ENCODE measurements around the gene RAET1G.
"Not testable (repeated sequence)": the region's sequence is repeated elsewhere in the genome, so short reads cannot be mapped to it uniquely, and the experiment has no call there.

The RAET1G gene

DNA sequence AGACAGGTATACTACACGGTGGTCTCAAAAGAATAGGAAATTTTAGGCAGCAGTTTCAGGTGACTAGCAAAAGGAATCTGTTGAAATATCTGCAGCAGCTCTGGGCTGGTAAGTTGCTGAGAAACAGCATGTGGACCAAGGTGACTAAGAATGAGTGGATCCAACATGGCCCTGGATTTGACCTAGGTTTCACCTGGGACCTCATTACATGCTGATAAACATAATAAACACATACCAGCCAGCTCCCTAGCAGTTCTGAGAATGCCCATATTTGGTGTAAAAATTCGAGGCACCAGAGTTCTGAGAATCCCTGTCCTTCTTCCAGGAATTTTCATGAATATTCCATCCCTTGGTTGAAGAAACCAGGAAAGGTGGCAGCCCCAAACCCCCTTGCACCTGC, 30.5 kb upstream of the RAET1G start:
- not testable (repeated sequence) for DNase-seq

DNA sequence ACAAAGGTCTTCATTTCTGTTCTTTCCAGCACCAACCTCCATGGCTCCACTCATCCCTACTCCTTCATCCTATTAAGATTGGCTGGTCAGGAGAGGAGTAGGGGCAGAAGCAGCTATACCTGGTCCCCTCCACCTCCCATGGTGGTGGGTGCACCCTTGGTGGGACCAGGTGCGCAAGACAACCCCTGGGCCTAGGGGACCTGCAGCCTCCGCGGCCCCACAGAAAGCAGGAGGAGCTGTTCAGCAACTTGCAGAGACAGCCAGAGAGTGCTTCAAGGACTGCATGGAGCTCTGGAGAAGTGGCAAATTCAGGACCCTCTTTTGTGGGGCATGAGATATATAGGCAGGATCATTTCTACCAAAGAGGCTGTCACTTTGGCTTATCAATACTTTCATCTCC, 28.7 kb upstream of the RAET1G start:
- no peak for DNase-seq

DNA sequence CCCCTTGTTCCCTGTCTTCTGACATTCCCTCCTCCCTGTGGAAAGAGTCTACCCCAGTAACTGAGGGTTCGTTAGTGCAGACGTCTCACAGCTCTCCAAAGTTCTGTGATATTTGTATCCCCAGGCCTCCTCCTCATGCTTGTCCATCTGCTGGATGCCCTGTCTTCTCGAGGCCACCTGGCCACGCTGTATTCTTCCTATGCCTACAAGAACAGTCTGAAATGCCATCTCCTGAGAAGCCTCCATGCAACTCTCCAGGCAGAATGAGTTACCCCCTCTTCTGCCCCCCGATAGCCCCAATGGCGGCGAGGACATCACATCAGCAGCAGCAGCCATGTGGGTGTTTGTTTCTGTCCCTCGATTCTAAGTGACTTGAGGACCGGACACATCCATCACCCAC, 28.2 kb upstream of the RAET1G start:
- no peak for DNase-seq

DNA sequence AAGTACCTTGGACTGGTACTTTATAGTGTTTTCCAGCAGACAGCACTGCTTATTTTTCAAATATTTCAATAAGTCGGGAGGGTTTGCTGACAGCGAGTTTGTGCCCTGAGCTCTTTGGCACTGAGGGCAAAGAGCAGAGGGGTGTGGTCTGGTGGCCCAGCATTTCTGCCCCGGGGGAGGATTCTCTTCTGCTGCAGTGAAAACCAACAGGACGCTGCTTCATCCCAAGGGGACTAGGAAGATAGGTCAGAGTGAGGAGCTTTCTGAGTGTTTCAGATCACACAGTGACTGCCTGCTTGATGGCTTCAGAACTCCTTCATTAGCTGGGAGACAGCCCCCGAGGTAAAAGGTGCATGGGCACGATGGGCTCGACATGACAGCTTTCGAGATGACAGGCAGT, 27.5 kb upstream of the RAET1G start:
- DNase-seq: no peak

DNA sequence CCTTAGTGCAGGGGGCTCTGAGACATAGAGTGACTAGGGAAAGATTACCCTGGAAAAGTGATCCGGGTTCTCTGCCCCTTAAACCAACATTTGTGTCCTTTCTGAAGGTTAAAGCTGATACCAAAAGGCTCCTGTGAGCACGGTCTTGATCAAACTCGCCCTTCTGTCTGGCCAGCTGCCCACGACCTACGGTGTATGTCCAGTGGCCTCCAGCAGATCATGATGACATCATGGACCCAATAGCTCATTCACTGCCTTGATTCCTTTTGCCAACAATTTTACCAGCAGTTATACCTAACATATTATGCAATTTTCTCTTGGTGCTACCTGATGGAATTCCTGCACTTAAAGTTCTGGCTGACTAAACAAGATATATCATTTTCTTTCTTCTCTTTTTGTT, 25.7 kb upstream of the RAET1G start:
- DNase-seq: no peak

DNA sequence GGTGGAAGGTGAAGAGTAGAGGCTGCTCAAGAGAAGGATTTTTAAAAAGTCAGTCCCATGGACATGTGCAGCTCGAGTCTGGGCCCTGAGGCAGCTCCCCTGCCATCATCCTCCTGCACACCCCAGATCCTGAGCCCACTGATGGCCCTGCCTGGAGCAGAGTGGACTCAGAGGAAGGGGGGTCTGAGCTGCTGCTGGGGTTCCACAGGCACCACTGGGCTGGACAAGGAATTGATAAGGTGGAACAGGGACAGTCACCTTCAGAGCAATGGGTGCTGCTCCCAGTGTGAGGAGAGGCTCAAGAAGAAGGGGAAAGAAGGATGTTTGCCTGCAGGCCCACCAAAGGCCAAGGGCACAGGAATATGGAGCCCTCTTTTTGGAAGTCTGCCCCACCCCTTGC, 25.1 kb upstream of the RAET1G start:
- DNase-seq: no peak

DNA sequence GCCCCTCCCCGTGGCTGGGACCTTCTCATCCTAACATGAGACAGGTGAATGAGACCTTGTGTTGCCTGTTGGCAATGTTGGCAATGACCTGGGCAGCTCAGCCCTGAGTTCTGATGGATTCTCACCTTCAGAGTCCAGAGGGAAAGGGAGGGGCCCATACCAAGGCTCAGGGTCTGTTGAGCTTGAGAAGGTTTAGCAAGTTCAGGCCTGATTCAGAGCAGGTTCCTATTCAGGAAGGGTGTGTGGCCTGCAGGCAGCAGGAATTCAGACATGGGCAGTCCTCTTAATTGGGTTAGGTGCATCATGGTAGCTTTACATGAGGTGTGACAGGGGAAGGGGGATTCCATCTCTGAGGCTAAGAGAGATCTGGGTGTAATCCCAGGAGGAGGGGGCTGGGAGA, 24.6 kb upstream of the RAET1G start:
- DNase-seq: not testable (repeated sequence)

DNA sequence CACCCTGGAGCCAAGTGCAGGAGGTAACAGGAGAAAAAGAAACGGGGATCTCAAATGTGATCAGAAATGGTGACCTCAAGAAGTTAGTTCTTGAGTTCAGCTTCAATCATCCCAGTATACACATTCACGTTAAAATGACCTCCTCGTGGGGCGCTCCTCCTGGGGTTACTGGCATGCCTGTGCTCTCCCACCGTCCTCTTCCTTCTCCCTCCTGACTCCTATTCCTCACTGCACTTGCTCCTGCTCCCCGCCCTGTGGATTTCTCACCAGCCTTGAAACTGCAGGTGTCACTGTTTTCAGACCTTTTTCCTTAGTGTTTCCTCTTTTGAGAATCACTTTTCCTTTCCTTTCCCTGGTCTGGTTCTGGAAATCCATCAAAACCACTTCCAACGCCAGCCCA, 23.7 kb upstream of the RAET1G start:
- not testable (repeated sequence) for DNase-seq

DNA sequence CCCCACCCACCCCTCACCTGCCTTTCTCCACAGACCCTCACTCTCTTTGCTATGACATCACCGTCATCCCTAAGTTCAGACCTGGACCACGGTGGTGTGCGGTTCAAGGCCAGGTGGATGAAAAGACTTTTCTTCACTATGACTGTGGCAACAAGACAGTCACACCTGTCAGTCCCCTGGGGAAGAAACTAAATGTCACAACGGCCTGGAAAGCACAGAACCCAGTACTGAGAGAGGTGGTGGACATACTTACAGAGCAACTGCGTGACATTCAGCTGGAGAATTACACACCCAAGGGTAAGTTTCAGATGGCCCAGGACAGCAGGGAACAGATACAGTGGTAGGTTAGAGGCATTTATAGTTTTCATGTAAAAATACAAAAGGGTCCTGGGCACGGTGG, 22.4 kb upstream of the RAET1G start:
- DNase-seq: not testable (repeated sequence)

DNA sequence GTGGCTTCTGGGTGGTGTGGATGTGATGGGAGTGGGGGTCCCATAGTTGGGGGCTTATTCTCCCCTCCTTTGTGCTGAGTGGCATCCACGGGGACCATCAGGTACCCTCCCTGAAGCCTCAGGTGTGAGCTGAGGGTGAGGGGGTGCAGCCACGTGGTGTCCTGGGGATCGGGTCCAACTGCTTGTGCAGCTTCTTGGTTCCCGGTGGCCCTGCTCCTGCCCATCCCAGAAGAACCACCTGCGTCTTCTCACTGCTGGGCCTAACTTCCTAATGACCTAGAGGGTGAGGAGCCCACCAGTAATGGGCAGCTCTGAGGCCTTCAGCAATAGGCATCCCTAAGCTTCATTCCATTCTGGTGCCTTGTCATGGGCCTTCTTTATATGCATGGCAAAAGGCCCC, 20.4 kb upstream of the RAET1G start:
- DNase-seq: not testable (repeated sequence)

DNA sequence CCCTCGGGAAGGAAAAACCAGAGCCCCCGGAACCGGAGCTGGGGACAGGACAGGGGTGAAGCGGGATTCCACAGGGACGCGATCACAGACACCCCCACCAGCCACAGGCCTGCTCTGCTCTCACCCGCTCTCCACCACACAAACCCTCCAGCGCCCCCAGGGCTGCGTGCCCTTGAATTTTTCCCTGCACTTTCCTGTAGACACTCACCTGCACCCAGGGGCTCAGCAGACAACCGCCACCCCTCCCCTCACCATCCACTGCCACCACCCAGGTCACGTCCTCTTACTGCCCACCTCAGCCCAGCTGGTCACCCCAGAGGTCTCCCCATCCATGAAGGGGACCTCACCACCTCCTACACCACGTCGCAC, 19.5 kb upstream of the RAET1G start:
- DNase-seq: no peak

DNA sequence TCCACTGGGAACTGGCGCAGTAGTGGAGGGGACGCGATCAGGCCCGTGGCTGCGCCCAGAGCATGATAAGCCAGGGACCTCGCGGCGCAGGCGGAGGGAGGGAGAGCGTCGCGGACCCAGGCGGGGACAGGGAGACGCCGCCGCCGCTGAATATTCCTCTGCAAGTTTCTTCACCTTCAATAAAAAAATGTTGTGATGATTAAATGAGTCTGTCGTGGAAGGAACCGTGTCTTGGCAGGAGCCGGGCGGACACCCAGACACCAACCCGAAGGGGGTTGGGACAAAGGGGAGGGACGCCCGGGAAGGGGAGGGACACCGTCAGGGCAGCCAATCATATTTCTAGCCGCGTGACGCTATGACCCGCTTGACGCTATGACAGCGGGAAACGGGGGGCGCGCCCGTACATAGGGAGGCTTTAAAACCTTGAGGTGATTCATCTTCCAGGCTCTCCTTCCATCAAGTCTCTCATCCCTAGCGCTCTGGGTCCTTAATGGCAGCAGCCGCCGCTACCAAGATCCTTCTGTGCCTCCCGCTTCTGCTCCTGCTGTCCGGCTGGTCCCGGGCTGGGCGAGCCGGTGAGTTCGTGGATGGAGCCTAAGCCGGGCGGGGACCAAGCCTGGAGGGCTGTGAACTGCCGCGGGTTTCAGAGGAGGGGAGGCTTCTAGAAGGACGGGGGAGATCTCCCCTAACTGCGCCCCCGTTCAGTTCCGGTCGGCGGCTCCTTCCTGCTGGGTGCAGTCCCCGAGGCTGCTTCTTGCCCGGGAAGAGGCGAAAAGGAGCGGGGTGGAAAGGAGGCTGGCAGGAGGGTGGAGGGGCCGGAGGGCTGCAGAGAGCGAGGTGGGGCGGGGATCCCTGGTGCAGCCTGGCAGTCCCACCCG, 18.9 kb upstream of the RAET1G start, which contains the start of gene ULBP2:
Gene ULBP2 (plus strand): TSS at position 432 of the 878 bp plus-strand sequence. CDS start 59 bp downstream, at position 491.
- DNase-seq: peak; percentile 86

DNA sequence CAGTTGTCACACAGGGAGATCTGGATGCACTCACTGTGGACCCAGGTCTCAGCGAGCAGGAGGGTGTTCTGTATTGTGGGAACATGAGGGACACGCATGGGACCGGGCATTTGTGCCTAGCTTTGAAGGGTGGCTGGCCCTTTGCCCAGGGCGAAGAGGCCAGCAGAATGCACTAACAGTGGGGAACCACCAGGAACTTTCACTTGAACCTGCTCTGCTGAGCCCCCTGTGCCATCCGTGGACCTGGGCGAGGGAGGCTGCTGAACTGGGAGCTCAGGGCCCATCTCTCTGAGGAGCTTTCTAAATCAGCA, 17.7 kb upstream of the RAET1G start:
- DNase-seq: no peak

DNA sequence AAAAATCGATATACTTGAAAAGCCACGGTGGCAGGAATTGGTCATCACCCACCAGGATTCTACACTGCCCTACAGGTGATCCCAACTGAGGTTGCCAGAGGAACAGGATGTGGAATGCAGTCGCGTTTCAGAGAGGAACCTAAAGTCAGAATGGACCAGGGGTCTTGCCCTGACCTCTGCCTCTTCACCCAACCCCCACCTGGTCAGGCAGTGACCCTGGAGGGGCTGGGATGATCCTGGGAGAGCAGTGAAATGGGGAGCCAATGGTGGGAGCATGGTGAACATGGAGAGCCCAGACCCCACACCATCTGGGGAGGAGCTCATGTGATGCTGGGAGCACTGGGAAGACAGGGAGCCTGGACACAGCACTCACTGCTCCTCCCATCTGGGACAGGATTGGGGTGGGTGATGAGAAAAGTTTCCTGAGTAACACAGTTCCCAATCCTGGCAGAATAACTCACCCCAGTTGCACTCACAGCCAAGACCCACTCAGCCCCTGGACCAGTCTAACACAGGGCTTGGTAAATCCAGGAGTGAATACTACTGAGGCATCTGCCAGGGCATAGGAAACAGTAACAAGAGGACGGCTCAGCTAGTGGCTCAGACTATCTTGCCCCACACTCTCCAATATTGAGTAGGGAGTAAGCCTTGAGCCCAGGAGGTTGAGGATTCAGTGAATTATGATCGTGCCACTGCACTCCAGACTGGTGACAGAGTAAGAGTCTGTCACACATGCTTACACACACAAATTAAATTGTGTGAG, 17.2 kb upstream of the RAET1G start:
- DNase-seq: no peak

DNA sequence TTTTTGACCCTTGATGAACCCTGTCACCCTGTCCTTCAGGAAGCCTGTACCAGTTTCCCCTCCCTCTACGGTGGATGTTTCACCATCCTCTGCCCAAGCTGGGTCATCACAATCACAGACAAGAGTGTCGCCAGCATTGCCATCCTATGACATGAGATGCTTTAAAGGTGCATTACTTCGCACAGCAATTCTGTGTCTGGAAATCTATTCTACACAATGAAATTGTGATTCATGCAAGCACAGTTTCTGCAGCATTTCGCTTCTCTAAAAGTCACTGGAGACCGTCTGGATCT, 16.4 kb upstream of the RAET1G start:
- DNase-seq: no peak

DNA sequence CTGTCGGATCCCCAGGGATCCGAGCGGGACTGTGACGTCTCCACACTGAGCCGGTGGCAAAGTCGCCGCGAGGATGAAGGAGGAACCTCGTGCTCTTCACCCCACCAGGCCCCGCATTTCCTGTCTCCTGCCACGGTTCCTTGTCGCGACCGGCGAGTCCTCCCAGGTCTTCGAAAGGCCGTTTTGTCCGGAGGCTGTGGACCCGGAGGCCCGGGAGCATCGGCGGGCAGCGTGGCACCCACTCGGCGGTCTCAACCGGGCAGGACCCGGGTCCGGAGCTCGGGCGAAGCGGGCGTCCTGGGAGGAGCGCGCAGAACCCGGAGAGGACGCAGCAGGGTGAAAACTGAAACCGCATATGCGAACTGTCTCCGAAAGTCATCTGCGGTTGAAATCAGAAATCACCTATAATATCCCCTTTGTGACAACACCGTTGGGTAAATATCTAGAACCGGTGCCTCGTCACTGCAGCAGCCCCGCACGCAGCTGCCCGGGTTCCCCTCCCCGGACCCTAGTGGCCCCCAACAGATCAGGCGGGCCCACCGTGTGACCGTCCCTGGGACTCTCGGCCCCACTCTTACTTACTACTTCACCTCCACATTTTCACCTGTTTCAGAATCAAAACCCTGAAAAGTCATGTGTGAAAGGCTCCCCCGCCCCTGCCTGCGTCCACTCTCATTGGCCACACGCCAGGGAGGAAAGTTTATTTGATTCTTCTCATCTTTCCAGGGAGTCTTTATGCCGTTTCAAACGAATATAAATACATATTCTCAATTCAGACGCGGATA, 15.8 kb upstream of the RAET1G start:
- peak; percentile 42 for DNase-seq

DNA sequence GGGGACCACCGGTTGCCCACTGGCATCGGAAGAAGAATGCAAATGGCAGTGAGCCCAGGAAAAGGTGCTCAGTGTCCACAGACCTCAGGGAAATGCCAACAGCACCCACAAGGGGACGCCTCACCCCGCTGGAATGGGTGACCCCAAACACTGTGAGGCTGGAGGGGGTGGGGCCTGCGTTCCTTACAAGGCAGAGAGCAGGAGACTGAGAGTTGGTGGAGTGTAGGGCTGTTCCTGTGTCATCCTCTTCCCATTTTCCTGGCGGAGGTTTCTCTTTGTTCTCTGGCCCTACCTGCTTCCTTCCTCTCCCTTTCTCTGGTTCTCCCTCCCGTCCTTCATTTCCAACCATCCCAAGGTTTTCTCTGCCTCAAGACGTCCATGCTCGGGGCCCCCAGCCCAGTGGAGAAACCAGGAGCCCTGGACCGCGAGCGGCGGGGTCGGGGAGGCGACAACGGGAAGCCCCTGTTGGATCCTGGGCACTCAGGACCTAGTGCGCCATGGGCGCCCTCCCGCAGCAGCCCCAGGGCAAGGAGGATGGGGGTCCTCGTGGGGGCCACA, 15.2 kb upstream of the RAET1G start:
- DNase-seq: not testable (repeated sequence)

DNA sequence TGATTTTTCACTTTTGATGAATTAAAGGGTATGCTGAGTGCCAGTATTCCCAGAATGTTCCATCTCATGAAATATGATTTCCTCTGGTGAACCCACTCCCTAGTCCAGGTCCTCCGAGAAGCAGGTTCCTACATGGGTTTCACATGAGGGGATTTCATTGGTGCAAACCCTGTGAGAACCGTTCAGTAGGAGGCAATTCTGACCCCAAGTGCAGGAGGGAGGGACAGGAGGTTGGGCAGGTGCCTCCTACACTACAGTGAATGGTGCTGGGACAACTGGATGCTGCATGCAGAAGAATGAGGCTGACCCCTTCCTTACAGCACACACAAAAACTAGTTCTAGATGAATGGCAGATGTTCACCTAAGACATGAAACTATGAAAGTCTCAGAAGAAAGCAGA, 13.8 kb upstream of the RAET1G start:
- no peak for DNase-seq

DNA sequence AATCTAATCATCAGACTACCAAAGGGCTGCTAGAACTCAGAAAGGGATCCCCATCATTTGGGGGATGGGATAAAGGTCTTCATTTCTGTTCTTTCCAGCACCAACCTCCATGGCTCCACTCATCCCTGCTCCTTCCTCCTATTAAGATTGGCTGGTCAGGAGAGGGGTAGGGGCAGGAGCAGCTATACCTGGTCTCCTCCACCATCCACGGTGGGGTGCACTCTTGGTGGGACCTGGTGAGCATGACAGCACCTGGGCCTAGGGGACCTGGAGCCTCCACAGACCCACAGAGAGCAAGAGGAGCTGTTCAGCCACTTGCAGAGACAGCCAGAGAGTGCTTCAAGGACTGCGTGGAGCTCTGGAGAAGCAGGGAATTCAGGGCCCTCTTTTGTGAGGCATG, 12.7 kb upstream of the RAET1G start:
- DNase-seq: no peak

DNA sequence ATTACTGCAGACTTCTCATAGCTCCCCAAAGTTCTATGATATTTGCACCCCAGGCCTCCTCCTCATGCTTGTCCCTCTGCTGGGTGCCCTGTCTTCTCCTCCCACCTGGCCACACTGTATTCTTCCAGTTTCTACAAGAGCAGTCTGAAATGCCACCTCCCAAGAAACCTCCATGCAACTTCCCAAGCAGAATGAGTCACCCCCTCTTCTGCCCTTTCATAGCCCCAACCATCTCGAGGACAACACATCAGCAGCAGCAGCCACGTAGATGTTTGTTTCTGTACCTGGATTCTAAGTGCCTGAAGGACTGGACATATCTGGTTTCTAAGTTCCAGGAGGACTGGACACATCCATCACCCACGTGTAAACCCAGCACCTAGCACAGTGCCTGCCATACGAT, 12.3 kb upstream of the RAET1G start:
- no peak for DNase-seq

DNA sequence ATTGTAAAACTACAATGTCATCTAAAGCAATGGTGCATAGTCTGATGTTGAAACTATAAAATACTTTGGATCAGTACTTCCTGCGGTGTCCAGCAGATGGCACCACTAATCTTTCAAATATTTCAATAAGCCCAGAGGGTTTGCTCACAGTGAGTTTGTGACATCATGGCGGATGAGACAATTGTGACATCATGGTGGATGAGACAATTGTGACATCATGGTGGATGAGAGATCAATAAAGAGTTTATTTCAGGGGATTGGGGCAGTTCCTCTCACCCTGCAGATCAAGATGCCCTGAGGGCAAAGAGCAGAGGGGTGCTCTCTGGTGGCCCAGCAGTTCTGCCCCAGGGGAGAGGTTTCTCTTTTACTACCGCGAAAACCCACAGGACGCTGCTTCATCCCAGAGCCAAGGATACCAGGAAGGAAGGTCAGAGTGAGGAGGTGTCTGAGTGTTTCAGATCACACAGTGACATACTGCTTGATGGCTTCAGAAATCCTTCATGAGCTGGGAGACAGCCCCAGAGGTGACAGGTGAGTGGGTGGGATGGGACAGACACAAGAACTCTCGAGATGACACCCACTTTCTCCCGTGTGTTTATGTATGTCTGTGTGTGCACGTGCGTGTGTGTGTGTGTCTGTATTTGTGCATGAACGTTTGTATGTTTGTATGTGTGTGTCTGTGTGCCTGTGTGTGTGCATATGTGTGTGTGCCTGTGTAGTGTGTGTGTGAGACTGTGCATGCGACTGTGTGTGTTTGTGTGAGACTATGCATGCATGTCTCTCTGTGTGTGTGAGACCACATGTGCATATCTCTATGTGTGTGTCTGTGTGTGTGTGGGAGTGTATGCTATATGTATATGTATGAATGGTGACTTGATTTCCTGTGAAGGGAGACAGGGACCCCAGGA, 11.6 kb upstream of the RAET1G start:
- DNase-seq: peak; percentile 57

DNA sequence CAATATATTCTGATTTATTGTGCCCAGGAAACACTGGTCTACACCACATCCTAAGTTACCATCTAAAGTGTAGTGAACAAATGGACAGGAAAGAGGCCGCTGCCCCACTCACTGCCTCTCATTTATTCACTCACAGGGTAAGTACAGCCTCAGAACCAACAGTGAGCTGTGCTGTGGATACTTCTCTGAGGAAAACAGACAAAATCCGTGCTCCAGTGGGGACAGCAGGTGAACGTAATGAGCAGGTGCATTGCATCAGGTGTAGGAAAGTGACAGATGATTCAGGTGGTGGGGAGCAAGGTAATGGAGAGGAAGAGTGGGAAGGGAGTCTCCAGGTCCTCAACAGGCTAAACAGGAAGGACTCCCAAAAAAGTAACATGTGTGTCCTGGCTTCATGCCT, 10.5 kb upstream of the RAET1G start:
- DNase-seq: no peak

Measured in stimulated activated naive CD4-positive, alpha-beta T cell treated with Interleukin-2 at 50 U/mL for 16 hours (primary cell).